Karpas-422 (cell line): ENCODE measurements around the gene ABHD17A. TPM values are rescaled to one million over a fixed set of nuclear protein-coding genes. Genes with fewer than 3 reads are reported as not detected.

Source experiments
- DNase-seq: peaks from one replicate; pipeline ENCODE4 v3.0.0-alpha.2; 2015
- H2AFZ ChIP-seq: fragments of 200-600 bp; sonication (generic); 2 replicates; pipeline ENCODE4 v1.6.1; 2014; ENCODE audit warnings: antibody characterized with exemption, low read length, mixed read lengths
- H3K27ac ChIP-seq: fragments of 200-600 bp; sonication (generic); 2 replicates; pipeline ENCODE4 v1.5.1; 2014; ENCODE audit warnings: mild to moderate bottlenecking, low read length, moderate library complexity
- H3K27me3 ChIP-seq: fragments of 200-600 bp; sonication (generic); 2 replicates; pipeline ENCODE4 v1.6.1; 2014; ENCODE audit warnings: low read length, mixed read lengths
- H3K36me3 ChIP-seq: fragments of 200-600 bp; sonication (generic); 2 replicates; pipeline ENCODE4 v1.6.1; 2014; ENCODE audit warnings: low read length, mixed read lengths; ENCODE audit not compliant: insufficient read depth
- H3K4me1 ChIP-seq: fragments of 200-600 bp; sonication (generic); 2 replicates; pipeline ENCODE4 v1.6.1; 2014; ENCODE audit warnings: mild to moderate bottlenecking, low read length, mixed read lengths
- H3K4me2 ChIP-seq: fragments of 200-600 bp; sonication (generic); 2 replicates; pipeline ENCODE4 v1.6.1; 2014; ENCODE audit warnings: low read length, low read depth, mild to moderate bottlenecking; ENCODE audit not compliant: poor library complexity, severe bottlenecking
- H3K4me3 ChIP-seq: fragments of 200-600 bp; sonication (generic); 2 replicates; pipeline ENCODE4 v1.5.1; 2014; ENCODE audit warnings: mild to moderate bottlenecking, antibody characterized with exemption, low read length, mixed read lengths
- H3K79me2 ChIP-seq: fragments of 200-600 bp; sonication (generic); 2 replicates; pipeline ENCODE4 v1.6.1; 2014; ENCODE audit warnings: mild to moderate bottlenecking, low read length, mixed read lengths
- H3K9ac ChIP-seq: fragments of 200-600 bp; sonication (generic); 2 replicates; pipeline ENCODE4 v1.6.0; 2014; ENCODE audit warnings: low read length
- H3K9me2 ChIP-seq: fragments of 200-600 bp; sonication (generic), shearing (Covaris generic); replicated peaks from 2 replicates; pipeline ENCODE4 v1.6.0; 2014; ENCODE audit warnings: mild to moderate bottlenecking, low read length, moderate library complexity; ENCODE audit not compliant: insufficient read depth
- H3K9me3 ChIP-seq: fragments of 300-700, 200-600 bp; sonication (generic); 2 replicates; pipeline ENCODE4 v1.6.1; 2014; ENCODE audit warnings: low read length, mixed read lengths
- H4K20me1 ChIP-seq: fragments of 200-600 bp; sonication (generic); 2 replicates; pipeline ENCODE4 v1.6.1; 2014; ENCODE audit warnings: mild to moderate bottlenecking, antibody characterized with exemption, low read length, low read depth; ENCODE audit not compliant: insufficient read depth
- total RNA-seq: library from RNA; depleted of rRNA; stranded (reverse); fragments of >200 nt; shearing (Covaris generic); gene quantifications from 2 replicates; pipeline ENCODE4 v1.2.3, GENCODE V29; 2014; ENCODE audit warnings: low replicate concordance

ABHD17A gene
- total RNA-seq, 1 experiment from 2014 or later: 52.5 TPM

GRCh38 chr19:1914826-1915341 lies 29.6 kb upstream of the ABHD17A start:
- no peak overlapping the region for H3K4me3 ChIP-seq
- no peak overlapping the region for H3K27ac ChIP-seq
- H3K9ac ChIP-seq: no peak overlapping the region
- H3K27me3 ChIP-seq: no peaks in the 10 kb centered on the region
- H2AFZ ChIP-seq: no peak overlapping the region
- H3K9me3 ChIP-seq: no peaks in the 10 kb centered on the region
- no peaks in the 10 kb centered on the region for H3K9me2 ChIP-seq
- H4K20me1 ChIP-seq: no peaks in the 10 kb centered on the region
- DNase-seq: no peak
- H3K4me1 ChIP-seq: no peaks in the 10 kb centered on the region
- no peak overlapping the region for H3K4me2 ChIP-seq
- H3K79me2 ChIP-seq: peaks cover 30% of the 10 kb centered on the region
- no peaks in the 10 kb centered on the region for H3K36me3 ChIP-seq

- no peak overlapping the region for H3K4me2 ChIP-seq
- no peak overlapping the region for H3K27ac ChIP-seq
- no peaks in the 10 kb centered on the region for H3K36me3 ChIP-seq
- no peak for DNase-seq
- no peak overlapping the region for H3K4me3 ChIP-seq
- H3K79me2 ChIP-seq: peaks cover 39% of the 10 kb centered on the region
- H3K9me3 ChIP-seq: no peaks in the 10 kb centered on the region
- no peak overlapping the region for H3K9ac ChIP-seq
- H3K9me2 ChIP-seq: no peaks in the 10 kb centered on the region
- no peak overlapping the region for H2AFZ ChIP-seq
- no peaks in the 10 kb centered on the region for H4K20me1 ChIP-seq
- no peaks in the 10 kb centered on the region for H3K4me1 ChIP-seq
- H3K27me3 ChIP-seq: no peaks in the 10 kb centered on the region
Observed at GRCh38 chr19:1913781-1914577, 28.7 kb upstream of the ABHD17A start.

GRCh38 chr19:1912760-1913505 lies 27.6 kb upstream of the ABHD17A start:
- H3K36me3 ChIP-seq: no peaks in the 10 kb centered on the region
- no peaks in the 10 kb centered on the region for H3K9me2 ChIP-seq
- no peak overlapping the region for H3K4me2 ChIP-seq
- H2AFZ ChIP-seq: no peak overlapping the region
- no peaks in the 10 kb centered on the region for H3K4me1 ChIP-seq
- DNase-seq: no peak
- no peak overlapping the region for H3K27ac ChIP-seq
- peaks cover 45% of the 10 kb centered on the region for H3K79me2 ChIP-seq
- no peaks in the 10 kb centered on the region for H3K27me3 ChIP-seq
- H3K9me3 ChIP-seq: no peaks in the 10 kb centered on the region
- H3K4me3 ChIP-seq: no peak overlapping the region
- no peaks in the 10 kb centered on the region for H4K20me1 ChIP-seq
- no peak overlapping the region for H3K9ac ChIP-seq

GRCh38 chr19:1911995-1912394 lies 26.7 kb upstream of the ABHD17A start:
- Histone ChIP-seq H4K20me1 (no peaks in the 10 kb centered on the region), H3K4me2 (no peak overlapping the region), H3K36me3 (no peaks in the 10 kb centered on the region), H3K9me3 (no peaks in the 10 kb centered on the region), H3K9ac (no peak overlapping the region), H3K79me2 (peaks cover 54% of the 10 kb centered on the region), H3K27me3 (no peaks in the 10 kb centered on the region), H3K4me3 (no peak overlapping the region), H3K4me1 (no peaks in the 10 kb centered on the region), H3K27ac (no peak overlapping the region), H2AFZ (no peak overlapping the region), H3K9me2 (no peaks in the 10 kb centered on the region)
- DNase-seq: no peak

GRCh38 chr19:1911098-1911497 lies 25.8 kb upstream of the ABHD17A start:
- H3K4me2 ChIP-seq: no peak overlapping the region
- no peak overlapping the region for H3K4me3 ChIP-seq
- H3K9me2 ChIP-seq: no peaks in the 10 kb centered on the region
- DNase-seq: no peak
- H3K9me3 ChIP-seq: no peaks in the 10 kb centered on the region
- no peak overlapping the region for H3K9ac ChIP-seq
- H3K4me1 ChIP-seq: peaks cover 1% of the 10 kb centered on the region
- H2AFZ ChIP-seq: no peak overlapping the region
- H3K36me3 ChIP-seq: no peaks in the 10 kb centered on the region
- H3K79me2 ChIP-seq: peaks cover 63% of the 10 kb centered on the region
- H3K27me3 ChIP-seq: no peaks in the 10 kb centered on the region
- no peak overlapping the region for H3K27ac ChIP-seq
- no peaks in the 10 kb centered on the region for H4K20me1 ChIP-seq

GRCh38 chr19:1910177-1910576 lies 24.9 kb upstream of the ABHD17A start:
- no peaks in the 10 kb centered on the region for H3K27me3 ChIP-seq
- H3K27ac ChIP-seq: no peak overlapping the region
- no peak for DNase-seq
- no peak overlapping the region for H3K9ac ChIP-seq
- H3K4me1 ChIP-seq: peaks cover 7% of the 10 kb centered on the region
- H4K20me1 ChIP-seq: no peaks in the 10 kb centered on the region
- H3K9me3 ChIP-seq: no peaks in the 10 kb centered on the region
- H3K4me3 ChIP-seq: no peak overlapping the region
- no peaks in the 10 kb centered on the region for H3K36me3 ChIP-seq
- H3K4me2 ChIP-seq: no peak overlapping the region
- no peak overlapping the region for H2AFZ ChIP-seq
- peaks cover 68% of the 10 kb centered on the region for H3K79me2 ChIP-seq
- no peaks in the 10 kb centered on the region for H3K9me2 ChIP-seq

GRCh38 chr19:1909761-1910080 lies 24.4 kb upstream of the ABHD17A start:
- Histone ChIP-seq H2AFZ (no peak overlapping the region), H3K36me3 (no peaks in the 10 kb centered on the region), H3K9me3 (no peaks in the 10 kb centered on the region), H3K4me2 (no peak overlapping the region), H4K20me1 (no peaks in the 10 kb centered on the region), H3K9me2 (no peaks in the 10 kb centered on the region), H3K27ac (no peak overlapping the region), H3K79me2 (peaks cover 68% of the 10 kb centered on the region), H3K4me3 (no peak overlapping the region), H3K9ac (no peak overlapping the region), H3K4me1 (peaks cover 9% of the 10 kb centered on the region), H3K27me3 (no peaks in the 10 kb centered on the region)
- DNase-seq: no peak

- Histone ChIP-seq H2AFZ (no peak overlapping the region), H3K4me2 (no peak overlapping the region), H3K9me2 (no peaks in the 10 kb centered on the region), H3K4me1 (peaks cover 23% of the 10 kb centered on the region), H4K20me1 (no peaks in the 10 kb centered on the region), H3K4me3 (no peak overlapping the region), H3K36me3 (no peaks in the 10 kb centered on the region), H3K9me3 (no peaks in the 10 kb centered on the region), H3K79me2 (peaks cover 64% of the 10 kb centered on the region), H3K27ac (no peak overlapping the region), H3K27me3 (no peaks in the 10 kb centered on the region), H3K9ac (no peak overlapping the region)
- DNase-seq: no peak
Observed at GRCh38 chr19:1908364-1908678, 23.0 kb upstream of the ABHD17A start.
